CMK (cell line): ENCODE data around the gene AKIP1.
"Not testable (repeated sequence)": the region's sequence is repeated elsewhere in the genome, so short reads cannot be mapped to it uniquely, and the experiment has no call there.

Source experiments
- DNase-seq: peaks from one replicate; pipeline ENCODE4 v3.0.0-alpha.2; 2010; ENCODE audit warnings: low read depth

The AKIP1 gene

DNA sequence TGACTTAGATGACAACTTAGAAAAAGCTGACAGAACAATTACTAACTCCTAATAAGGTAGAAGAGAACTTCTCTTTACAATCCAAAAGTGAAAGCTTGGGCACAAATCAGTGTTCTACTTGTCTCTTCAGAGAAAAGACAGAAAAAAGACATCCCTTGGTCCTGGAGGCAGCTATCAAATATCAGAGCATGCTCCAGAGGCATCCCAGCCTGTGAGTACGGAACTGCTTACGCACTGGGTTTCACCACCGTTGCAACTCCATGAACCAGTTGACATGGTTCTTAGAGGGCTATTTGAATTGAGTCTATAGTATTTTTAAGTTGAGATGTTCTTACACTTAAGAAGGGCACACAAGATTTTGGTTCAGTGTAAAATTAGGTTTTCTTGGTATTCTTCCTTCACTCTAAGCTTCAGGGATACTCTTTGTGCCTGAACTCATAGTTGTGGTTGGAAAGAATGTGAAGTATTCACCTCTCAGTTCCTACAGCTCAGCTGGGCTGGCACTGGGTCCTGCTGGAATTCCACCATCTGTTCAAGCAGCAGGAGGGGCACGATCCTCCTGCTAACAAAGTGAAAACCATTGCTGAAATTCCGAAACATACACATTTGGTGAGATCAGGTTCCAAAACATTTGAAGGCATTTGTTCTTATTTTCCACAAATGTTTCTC lies 6.3 kb downstream of the AKIP1 start:
- no peak for DNase-seq

DNA sequence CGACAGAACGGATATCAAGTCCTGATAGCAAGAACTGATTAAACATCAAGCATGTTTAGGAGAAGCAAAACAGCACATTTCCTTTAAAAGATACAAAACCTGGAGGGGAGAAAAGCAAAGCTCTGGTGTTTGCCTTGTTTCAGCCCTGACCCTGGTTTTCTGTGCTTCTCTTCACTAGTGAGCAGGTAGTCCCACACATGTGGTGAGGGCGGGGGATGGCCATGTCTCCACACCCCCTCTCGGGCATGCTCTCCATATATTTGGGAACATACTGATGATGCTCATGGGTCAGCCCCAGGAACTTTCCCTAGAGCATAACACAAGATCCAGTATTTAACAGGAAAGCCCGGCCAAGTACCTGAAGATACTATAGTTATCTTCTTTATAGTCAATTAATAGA lies 11.7 kb downstream of the AKIP1 start:
- DNase-seq: no peak

DNA sequence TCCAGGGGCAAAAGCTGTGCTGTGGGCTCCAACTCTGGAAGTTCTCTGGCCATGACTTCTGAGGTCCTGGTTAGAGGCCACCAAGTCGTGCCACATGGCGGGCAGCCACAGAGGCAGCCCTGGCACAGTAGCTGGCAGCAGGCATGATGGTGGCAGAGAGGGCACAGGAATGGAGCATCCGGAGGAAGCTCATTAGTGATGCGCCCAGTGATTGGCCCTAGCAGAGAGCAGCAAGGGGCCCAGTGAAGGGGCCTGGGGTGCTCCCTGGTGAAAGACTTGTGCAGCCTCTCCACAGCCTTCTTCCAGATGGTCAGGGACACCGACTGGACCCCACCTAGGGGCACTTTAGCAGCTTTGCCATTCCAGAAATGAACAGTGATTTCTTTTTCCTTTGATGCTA lies 14.7 kb downstream of the AKIP1 start:
- DNase-seq: no peak

DNA sequence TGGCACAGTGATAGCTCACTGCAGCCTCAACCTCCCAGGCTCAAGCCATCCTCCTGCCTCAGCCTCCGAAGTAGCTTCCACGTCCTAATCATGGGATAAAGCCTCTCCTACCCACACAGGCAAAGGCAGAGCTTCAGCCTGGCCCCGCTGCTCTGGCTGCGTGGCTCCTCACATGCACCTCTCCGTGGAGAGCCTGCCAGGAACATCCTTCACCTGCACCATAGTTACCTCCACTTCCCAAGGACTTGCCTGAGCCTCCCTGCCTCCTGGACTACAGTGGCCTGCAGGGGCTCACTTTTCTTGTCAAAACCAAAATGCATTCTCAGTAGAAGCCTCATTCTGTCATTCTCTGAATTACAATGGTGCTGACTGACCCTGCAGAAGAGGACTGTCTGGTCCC lies 15.2 kb downstream of the AKIP1 start:
- DNase-seq: no peak

DNA sequence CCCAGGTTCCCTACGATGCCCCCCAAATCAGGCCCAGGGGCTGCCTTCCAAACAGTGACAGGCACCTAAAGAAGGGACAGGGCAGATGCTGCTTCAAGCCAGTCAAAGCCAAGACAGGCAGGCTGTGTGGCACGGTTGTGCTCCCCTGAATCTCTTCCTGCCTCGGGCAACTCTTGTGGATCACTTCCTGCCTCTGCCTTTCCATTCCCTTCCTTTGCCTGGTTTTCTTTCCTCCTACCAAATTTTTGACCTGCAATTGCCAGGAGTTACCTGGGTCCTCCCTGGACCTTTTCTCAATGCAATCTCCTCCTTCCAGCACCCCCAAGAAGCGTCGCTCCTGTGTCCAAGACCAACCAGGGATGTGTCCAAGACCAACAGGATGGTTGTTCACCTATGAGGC lies 16.2 kb downstream of the AKIP1 start:
- DNase-seq: no peak

DNA sequence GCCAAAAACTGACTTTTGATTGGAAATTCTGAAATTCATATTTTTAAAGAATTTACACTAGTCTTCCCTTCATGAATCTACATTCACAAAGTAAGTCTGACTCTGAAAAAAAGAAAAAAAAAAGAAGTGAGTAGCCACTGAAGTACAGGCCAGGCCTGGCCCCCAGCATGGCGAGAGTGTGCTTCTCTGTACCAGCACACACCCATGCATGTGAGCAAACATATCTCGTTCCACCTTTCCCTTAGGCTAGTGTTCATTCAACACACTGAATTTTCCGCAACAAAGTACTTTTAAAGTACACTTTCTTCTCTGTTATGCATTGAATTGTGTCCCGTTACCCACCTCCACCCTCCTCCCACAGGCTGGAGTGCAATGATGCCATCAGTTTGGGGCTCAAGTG lies 17.2 kb downstream of the AKIP1 start:
- DNase-seq: no peak

DNA sequence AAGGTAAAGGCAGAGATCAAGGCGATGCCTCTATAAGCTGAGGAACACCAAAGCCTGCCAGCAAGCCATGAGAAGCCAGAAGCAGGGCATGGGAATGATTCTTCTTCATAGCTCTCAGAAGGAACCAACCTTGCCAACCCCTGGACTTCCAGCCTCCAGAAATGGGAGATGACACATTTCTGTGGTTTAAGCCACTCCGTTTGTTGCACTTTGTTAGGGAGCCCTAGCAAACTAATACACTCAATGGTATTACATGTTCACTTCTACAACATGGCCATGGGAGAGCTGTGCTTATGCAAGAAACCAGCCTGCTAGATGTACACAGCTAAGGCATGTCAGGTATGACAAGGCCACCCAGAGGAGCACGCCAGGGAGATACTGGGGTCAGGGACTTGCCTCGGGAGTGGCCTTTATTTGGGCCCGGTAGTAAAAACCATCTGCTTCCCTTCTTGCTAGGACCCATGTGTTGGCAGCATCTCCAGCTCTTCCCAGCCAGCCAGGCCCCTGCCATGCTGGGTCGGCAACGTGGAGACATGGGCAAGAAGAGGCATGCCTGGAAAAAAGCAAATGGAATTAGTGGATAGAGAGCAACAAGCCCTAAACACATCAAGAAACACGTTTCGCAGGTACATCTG lies 18.1 kb downstream of the AKIP1 start:
- no peak for DNase-seq

DNA sequence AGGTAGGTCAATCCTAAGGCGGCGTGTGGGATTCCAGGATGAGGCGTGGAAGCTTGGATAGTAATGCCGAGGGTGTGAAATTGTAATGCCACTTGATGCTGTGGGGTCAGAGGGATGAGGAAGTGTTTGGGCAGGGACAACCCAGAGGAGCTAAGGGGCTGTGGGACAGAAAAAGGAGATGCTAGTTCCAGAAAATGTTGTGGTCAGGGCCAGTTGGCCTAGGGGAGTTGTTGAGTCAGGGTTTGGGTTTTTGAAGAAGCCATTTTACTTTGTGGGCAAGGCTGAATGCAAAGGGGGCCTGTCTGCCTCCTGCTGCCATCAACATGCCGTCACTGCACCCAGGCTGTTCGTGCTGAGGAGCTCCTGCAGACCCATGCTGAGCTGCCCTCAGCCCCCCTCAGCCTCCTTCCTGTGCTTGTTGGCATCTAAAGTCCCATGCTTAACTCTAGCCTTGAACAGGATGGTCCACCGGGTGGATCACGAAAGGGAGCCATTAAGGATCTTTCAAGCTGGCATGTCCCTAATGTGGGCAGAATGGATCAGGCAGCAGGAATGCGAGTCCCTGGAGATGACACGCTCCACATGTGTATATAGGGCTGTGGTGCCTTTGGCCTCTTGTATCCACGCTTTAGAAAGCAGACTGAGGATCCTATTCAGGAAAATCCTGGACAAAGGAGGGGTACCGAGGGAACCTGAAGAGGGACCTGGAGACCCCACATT lies 19.6 kb downstream of the AKIP1 start:
- DNase-seq: no peak

DNA sequence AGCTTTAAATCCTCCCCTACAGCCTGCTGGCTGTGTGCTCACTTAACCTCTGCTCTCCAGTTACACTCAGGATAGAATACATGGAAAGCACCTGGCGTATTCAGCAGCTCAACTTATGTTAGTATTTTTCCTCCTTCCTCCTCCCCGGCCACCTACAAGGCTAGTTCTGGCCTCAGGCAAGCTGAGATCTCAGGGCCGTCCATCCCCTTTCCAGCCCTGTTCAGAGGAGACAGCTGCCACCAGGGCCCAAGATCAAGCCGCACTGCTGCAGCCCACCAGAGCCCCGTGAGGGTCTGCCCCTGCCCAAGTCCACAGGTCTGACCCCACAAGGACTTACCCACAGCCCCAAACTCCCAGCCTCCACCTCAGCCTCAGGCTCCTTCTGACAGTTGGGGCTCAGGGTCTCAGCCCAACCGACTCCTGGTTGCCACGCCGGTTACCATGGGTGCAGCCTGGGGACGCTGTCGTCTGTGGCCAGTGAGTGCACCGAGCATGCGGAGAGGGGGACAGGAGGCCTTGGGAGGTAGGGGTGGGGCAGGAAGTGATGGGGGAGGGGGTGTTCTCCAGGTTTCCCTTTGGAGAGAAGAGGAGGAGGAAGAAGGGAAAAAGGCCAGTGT lies 21.7 kb downstream of the AKIP1 start, which contains the start of gene C11orf16:
Gene C11orf16 (minus strand): TSS at position 384 of the 617 bp plus-strand sequence. CDS start 639 bp downstream, outside the sequence.
- no peak for DNase-seq

DNA sequence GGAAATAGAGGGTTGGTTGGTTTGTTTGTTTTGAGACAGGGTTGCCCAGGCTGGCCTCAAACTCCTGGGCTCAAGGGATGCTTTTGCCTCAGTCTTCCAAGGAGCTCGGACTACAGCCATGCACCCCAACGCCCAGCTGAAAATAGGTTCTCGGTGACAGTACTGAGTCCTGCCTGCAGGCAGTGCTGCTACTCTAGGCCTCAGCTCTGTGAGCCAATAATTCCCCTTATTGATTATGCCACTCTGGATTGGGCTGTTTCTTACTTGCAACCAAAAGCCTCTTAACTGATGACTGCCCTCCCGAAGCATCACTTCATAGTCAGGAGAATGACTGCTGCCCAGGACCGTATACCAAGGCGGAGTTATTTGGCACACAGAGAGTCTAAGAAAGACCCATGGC lies 22.9 kb downstream of the AKIP1 start:
- no peak for DNase-seq

DNA sequence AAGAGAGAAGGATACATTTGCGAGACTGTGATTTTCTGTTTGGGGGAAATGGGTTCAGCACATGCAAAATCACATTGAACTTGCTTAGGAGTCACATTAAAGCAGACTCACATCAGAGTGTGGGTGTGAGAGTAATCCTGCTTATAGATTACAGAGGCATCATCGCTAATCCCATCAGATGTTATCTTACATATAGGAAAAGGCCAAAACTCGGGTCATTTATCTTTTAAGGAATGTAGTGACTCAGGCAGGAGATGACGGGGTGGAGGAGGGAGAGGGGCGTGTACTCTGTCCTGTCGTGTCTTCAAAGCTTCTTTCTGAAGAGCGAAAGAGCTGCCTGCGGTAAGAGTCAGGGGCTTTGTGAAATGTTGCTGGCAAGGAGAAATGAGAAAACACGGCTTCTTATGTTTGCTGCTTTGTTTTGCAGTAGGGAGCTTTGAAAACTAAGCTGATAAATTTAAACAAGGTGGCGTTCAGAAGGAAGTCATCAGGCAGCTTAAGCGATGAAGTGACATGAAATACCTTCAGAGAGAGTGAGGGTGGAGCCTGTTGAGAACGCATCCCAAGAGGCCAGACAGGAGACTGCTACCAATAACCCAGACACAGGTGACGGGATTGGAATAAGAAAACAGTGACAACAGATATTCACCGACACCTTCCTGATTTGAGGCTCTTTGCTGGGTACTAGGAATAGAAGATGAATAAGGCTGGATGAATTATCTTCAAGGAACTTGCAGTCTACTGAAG lies 23.9 kb downstream of the AKIP1 start:
- no peak for DNase-seq

DNA sequence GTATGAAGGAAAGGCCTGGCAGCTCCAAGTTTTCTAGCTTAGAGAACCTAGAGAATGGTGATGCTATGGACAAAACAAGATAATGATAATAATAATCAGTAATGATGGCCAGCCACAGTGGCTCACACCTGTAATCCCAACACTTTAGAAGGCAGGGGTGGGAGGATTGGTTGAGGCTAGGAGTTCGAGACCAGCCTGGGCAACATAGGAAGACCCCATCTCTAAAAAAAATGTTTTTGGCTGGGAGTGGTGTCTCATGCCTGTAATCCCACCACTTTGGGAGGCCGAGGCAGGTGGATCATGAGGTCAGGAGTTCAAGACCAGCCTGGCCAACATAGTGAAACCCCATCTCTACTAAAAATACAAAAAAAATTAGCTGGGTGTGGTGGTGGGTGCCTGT lies 24.8 kb downstream of the AKIP1 start:
- not testable (repeated sequence) for DNase-seq

DNA sequence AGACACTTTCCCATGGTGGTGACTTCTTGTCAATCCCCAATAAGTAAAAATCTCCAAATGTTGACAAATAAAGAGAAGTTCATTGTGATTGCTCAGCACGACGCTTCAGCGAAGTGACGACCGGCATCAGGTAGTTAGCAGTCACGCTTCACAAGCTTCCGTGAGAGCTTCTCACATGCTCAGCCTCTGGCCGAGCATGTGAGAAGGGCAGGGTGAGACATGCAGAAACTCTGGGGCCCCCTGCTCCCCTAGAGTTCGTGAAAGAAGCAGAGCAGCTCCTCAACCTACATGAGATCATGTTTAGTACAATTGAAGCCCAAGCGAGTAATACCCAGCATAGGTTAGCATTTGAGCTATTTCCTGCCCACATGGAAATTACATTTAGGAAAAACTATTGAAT lies 26.2 kb downstream of the AKIP1 start:
- DNase-seq: no peak

DNA sequence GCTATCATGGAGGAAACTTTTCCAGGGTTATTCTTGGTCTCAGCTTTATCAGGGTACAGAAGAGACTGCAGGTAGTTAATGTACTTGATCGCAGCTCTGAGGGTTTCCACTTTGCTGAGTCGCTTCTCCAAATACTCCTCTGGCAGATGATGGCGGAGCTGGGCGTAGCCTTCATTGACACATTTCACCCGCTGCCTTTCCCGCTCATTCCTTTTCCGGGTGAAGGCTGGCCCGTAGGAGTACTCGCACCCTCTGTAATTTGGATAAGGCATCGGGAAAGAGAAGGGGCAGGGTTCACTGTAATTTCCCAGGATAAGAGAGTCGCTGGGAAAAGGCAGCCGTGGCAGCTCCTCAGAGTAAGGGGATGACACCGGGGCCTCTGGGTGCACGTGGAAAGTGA lies 26.7 kb downstream of the AKIP1 start:
- no peak for DNase-seq

DNA sequence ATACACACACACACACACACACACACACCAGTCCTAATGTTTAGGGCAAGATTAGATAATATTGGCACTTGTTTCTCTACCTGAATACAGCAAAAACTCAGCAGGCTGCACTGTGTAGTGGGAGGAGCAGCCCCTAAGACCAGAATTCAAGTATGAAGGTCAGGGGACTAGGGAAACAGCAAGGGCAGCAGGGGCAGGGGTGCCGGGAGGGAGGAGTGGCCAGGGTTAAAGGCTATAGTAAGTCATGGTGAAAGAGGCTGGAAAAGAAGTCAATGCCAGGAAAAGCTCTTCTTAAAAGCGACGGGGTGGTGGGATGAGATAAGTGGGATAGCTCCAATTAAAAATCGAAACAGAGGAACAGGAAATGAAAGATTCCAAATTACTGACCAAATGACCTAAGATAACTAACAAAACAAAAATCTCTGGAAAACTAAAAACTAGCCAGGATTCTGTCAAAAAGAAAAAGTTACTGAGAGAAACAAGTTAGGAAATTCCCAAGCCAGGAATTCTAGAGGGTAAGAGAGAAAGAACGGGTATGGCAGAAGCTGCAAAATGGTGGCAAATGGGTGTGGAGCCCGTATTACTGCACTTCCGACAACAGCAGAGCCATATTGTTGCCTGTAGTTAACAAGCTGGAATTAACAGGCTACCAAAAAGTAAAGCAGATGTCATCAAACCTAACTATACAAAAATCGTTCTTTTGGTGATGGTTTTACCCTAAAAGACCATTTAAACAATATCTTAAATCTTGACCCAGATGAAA lies 30.5 kb downstream of the AKIP1 start:
- DNase-seq: no peak

DNA sequence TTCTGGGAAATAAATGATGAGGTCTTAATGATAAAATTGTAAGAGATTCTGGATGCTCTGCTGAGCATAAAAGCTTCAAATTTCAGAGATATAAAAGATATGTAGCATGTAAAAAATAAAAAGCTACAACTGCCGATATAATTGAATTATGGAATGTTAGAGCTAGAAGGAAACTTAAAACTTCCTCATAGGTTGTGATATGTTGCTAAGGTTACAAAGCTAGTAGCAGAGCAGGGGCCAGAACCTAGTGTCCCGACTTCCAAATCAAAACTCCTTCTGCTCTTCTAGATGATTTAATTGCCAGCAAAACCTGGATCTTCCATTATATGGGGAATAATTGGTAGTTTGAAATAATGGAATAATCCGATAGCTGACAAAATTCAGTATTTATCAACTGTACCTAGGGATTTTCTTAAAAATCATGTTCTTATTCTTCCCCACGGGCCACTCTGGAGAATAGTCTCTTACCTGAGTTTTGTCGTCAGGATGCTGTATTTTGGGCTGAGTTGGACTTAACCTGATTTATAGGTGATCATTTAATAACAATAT lies 31.6 kb downstream of the AKIP1 start, which contains the start of gene ASCL3:
Gene ASCL3 (minus strand): TSS at position 499 of the 549 bp plus-strand sequence. CDS start 4,855 bp downstream, outside the sequence.
- no peak for DNase-seq

DNA sequence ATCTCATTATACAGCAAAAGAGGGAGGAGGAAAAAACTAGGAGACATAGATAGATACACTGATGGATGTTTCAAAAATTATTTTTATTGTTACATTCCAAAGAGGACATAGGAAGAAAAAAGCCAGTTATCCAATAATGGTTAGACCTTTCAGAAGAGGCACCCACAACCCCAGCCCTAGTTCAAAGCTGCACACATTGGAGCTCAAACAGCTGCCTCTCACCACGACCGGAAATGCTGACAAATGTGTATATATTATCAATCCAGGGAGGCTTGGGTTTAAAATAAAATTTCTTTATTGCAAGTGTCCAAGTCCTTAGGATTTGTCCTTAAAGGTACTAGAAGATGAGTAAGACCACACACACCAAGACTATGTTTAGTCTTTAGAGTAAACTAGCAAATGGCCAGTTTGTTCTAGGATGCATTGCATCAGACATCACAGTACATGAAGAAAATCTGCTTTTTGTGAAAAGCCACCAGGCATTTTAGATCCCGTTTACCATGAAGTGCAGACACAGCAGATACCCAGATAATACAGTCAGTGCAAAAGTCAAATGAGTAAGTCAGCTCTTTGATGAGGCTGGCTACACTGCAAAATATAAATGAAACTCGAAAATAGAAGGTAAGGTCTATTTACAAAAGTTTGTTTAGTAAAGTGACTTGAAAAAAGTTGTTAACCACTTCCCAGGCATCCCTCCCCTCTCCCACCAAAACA lies 36.4 kb downstream of the AKIP1 start:
- no peak for DNase-seq

DNA sequence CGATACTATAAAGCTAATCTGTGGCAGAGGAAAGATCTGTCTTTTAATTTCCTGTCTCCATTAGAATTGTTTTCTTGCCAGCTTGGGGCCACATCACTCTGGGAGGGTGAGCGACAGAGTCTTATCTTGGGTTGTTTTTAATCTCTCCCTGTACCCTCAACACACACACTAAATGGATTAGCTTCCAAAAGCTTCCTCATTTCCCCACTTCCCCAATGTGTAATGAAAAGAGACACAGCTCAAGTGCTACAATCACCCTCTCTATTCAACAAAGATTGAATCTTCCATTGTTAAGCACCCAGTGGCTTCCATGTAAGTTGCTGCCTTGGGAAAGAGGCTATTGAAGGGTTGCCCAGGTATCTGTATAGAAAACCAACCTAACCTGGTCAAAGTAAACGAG lies 37.9 kb downstream of the AKIP1 start:
- no peak for DNase-seq

DNA sequence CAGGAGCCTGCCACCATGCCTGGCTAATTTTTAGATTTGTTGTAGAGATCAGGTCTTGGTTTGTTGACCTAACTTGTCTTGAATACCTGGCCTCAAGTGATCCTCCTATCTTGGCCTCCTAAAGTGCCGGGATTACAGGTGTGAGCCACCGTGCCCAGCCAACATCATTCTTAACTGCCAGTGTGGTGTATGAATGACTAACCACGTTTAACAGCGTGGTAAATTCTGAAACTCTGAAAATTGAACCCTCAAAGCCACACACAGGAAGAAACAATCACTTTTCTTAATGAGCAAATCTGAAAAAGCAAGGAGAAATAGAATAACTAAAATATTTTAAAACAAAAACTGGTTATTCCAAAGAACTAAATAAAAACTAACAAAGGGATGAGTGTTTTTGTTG lies 45.9 kb downstream of the AKIP1 start:
- DNase-seq: no peak

DNA sequence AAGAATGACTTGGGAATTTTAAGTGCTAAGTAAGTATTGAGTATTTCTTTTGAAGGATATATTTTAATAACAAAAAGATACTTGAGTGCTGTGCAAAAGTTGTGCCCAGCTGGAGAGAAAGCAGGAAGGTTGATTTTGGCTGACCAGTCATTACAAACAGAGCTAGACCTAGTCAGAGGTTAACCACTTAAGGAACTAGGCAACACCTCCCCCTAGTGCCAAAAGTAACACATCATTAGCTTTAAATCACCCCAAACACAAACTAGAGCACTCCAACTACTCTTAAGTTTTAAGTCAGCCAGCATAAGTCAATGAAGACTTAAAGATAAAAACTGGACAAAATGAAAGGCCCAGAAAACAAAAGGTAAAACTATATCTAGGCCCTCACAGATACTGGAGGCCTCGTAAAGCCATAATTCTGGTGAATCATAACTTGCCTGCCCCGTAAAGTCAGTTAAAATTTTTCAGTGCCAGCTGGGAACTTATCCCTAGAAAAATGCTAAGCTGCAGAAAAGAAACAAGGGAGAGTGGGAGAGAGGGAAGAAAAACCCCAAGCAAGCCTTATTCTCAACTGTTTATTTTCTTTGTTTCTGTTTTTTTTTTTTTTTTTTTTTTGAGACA lies 48.7 kb downstream of the AKIP1 start:
- peak; percentile 49 for DNase-seq
